ENCODE data around the gene HLCS. TPM values are rescaled to one million over a fixed set of nuclear protein-coding genes. Genes with fewer than 3 reads are reported as not detected.

The HLCS gene
- total RNA-seq, 1 donor from 2014 or later: 42.6 TPM

DNA sequence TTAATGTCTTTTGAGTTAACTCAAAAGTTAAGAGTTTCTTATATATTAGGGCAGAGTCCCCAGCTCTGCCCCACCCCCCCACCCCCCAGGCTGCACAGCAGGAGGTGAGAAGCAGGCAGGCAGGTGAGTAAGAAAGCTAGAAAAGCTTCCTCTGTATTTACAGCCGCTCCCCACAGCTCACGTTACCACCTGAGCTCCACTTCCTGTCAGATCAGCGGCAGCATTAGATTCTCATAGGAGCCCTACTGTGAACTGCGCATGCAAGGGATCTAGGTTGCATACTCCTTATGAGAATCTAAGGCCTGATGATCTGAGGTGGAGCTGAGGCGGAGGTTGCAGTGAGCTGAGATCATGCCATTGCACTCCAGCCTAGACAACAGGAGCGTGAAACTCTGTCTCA is 185.6 kb downstream of the HLCS start:
- DNase-seq (ENCODE audit: low read depth): no peak

DNA sequence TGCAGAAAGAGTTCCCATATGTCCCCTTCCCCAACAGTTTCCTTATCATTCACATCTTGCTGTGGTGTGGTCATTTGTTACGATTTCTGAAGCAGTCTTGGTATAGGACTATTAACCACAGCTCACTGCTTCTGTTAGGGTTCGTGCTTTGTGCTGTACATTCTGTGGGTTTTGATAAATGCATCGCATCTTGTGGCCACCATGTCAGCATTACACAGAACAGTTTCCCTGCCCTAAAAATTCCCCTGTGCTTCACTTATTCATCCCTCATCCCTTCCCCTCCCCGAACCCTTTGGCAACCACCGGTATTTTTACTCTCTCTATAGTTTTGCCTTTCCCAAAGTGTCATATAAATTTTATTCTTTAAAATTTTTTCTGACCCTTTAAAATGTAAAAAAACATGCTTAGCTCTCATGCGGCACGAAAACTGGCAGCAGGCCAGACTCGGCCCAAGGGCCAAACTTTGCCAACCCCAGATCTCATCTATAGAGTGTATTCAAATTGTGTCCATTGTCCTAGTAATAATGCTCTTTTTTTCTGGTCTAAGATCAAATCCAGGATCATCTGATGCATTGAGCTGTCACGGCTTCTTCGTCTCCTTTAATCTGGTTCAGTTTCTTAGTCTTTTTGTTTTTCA is 189.4 kb downstream of the HLCS start:
- DNase-seq (ENCODE audit: low read depth): no peak

DNA sequence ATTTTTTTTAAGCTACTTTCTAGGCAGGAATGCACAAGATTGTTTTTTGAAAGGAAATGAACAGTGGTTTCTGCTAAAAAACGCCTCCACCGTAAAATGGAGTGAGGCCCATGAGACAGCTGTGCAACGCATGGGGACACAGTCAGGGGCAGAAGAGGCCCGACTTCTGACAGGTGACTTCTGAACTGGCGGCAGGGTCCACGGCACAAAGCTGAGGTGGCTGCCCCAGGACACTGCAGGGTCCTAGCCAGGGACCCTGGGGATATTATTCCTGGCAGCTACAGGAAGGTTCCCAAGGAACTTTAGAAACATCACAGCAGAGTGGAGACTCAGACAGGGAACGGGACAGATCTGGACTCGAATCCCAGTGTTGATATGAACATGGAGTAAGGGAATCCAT is 192.5 kb downstream of the HLCS start:
- DNase-seq (ENCODE audit: low read depth): no peak

DNA sequence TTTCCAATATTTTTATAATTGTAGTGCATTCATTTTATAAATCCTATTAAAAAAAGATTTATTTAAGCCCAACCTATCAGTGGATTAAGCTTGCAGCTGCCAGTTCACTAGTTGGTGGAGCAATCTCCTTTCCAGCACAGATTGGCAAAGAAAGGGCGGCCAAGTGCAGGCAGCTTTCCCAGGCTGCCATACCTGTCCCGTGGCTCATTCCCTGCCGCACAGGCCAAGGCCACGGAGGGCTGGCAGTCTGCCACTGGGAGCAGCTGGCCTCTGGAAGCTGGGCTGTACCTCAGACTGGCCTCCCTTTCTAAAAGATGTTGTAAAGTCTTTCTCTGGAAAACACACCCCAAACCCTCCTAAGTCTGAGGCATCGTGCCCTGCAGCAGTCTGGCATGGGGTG is 193.4 kb downstream of the HLCS start:
- peak; percentile 74 for DNase-seq (ENCODE audit: low read depth)

DNA sequence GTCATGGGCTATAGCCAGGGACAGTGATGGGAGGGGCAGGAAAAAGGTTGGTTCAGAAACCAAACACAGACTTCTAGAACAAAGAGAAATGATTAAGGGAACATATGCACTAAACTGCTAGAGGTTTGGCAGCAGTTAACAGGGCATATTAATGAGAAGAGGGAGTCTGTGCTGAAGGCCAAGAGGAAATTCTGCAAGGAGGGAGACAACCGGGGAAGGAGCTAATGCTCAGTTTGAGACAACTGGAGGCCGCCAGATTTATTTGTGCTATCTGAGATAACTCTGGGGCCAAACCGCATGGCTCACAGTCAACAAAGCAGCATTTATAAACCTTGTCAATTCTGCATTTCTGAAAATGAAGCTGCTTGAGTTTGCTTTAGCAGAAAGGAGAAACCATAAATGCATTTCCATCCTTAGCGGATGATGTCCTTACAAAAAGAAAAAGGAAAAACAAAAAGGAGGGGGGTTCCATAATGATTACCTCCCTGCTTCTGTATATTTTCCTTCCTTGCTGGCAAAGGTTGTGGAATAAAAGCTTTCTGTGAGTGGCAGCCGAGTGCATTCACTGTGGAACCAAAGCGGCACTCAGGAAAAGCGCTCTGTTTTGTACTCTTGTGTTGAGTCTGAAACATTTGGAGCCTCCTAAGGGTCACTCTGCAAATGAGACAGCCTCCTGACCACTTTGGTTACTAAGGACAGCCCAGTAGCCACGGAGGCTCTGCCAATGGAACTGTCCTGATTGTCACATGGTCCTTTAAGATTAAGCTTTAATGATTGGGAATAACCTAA is 197.2 kb downstream of the HLCS start:
- DNase-seq (ENCODE audit: low read depth): no peak

DNA sequence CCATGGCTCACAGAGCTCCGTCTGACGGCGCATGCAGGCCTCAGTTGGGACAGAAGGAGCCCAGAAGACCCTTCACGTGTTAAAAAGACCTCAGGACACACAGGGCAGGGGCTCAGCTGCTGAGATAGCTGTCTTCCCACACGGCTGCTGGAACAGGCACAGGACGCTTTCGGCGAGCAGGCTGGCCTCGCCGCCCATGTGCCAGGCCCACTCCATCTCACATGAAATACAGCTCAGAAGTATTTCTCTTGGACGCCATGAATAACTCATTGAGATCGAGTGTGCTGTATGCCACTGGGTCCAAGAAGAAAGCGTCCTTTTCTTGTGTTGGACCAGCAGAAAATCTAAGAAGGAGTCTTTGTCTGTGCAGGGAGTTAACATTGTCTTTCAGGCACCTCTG is 198.0 kb downstream of the HLCS start:
- DNase-seq (ENCODE audit: low read depth): no peak

DNA sequence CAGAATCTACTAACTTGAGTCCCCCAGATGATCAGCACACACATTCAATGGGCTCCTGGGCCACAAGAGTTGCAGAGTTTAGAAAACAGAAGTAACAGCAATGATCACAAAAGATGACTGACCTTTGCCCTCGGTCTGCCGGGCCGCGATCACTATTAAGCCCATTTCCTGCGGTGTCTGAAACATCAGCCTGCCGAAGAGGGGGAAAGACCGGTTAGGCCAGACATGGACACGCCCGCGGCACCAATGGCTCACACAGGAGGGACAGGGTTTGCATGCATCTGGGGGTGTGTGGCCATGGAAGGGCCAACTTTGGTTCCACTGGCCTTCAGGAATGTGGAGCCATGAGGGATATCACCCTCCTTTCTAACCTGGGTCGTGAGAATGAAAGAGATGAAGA is 199.4 kb downstream of the HLCS start:
- DNase-seq (ENCODE audit: low read depth): no peak

DNA sequence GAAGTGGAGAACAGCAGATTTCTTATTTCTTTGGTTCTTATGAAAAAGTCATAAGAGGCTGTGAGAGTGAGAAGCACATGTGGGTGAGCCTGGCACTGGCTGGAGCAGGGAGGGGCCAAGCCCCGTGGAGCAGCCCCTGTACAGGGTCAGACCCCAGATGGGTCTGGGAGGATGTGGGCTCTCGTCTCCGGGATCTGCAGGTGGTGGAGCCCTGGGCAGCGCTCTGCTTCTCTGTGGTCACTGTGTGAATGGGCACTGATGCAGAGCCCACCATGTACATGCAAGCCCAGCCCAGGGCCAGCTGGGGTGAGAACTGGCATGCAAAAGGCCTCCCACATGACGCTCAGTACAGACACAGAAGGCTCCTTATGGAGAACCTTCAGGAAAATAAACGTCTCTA is 200.0 kb downstream of the HLCS start:
- DNase-seq (ENCODE audit: low read depth): no peak

DNA sequence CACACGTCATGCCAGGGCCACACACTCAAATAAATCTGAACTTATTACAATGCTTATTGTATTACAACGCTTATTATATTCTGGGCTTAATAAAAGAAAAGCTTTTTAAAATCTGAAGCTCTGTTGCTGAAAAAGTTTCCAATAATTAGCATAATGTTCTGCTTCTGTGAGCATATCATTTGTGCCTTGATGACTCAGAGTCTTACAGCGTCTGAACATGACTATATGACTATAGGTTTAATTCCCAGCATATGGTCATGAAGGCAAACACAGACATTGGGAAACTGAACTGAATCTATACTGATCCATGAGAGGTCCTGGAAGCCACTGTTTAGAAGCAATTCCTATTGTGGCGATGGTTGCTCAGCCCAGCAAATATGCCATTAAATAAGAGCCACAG is 201.2 kb downstream of the HLCS start:
- no peak for DNase-seq (ENCODE audit: low read depth)

DNA sequence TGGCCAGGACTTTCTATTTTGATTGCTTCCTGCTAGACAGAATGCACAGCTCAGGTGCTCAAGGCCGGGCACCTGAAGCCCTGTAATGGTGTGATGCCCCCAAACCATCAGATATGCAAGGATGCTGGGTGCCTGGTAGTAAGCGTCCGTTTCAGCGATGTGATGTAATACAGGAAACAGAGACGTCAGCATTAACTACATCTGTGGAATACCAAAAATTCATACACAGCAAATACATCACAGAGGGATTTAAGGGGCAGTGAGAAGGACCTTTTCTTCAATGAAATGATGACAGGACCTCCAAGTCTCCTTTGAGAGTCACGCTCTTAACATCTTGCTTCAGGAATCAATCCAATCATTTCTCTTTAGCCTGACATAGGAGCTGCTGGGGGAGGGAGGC is 203.2 kb downstream of the HLCS start:
- DNase-seq (ENCODE audit: low read depth): no peak

DNA sequence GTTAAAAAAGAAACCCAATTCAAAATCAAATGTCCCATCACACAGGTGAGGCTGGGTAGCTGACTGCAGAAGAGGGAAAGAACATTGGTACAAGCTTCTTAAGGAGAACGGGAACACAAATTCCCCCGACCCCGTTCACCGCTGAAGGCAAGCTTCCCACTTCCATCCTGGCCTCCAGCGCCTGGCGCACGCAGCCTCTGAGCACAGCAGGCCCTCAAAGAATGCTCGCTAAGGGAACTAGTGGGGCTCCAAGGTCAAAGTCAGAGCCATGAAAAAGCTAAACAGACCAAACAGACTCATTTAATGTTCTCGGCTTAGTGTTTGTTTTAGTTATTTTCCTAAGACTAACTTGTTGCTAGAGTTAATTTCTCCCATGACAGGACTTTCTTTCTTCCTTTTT is 203.8 kb downstream of the HLCS start:
- DNase-seq (ENCODE audit: low read depth): no peak

DNA sequence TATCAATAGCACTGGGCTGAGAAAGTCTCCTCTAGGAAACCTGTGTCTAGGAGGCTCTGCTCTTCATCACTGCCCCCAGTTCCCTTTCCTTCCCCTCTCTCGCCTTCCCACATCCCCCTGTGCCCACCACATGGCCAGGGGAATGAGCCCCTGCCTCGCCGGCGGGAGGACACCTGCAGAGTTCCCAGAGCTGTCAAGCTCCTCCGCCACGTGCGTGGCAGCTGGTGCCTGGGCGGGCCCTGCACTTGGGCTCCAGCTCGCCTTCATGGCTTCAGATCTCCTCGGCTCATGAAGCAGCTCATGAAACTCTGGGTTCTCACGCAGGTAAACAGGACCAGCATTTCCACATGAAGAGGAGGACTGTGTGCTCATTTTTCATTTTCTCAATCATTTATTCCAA is 204.8 kb downstream of the HLCS start:
- DNase-seq (ENCODE audit: low read depth): no peak

DNA sequence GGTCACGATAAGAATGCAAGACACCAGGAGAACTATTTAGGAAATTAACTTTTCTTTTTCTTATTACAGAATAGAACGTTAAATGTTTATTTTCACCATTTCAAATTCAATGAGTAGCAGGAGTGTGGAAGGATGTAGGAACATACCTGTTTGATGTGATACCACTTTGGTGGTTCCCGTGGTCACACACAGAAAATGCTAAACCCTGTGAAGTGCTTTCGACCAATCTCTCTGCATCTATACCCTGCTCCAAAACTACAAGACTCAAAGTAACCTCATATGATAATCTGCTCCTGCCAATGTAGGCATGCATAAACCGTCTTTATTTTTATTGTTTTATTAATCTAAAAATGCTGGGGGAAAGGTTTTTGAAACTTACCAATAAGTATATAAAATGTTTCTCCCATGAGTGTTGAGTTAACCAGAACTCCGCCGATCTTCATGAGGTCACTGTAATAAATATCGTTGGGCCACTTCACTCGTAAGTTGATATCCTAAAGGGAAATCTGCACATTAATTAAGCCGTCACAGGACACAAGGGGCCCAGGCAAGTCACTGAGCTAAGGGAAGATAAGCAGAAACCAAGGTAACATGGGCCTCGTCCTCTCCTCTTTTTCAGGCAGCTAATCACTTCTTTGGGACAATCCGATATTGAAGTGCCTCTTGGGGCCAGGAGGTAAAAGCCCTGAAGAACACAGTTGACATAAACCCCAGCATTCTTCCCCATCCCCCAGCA is 207.0 kb downstream of the HLCS start:
- DNase-seq (ENCODE audit: low read depth): no peak

DNA sequence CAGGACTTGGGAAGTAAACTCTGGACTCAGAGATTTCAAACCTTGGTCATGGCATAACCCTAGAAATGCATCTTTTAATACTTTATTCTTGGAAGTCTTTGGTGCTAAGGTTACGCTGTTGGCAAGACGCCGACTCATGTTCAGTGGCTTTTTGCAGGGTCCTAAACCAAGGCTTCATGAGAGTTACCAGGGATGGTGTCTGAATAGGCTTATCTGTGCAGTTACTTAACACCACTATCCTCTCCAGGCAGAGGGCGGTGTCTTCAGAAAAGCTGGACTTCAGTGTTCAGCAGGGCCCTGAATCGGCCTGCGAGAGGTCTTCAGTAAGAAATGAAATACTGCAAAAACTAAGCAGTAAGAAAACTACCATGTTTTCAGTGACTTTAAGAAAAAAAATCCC is 209.3 kb downstream of the HLCS start:
- DNase-seq (ENCODE audit: low read depth): no peak

DNA sequence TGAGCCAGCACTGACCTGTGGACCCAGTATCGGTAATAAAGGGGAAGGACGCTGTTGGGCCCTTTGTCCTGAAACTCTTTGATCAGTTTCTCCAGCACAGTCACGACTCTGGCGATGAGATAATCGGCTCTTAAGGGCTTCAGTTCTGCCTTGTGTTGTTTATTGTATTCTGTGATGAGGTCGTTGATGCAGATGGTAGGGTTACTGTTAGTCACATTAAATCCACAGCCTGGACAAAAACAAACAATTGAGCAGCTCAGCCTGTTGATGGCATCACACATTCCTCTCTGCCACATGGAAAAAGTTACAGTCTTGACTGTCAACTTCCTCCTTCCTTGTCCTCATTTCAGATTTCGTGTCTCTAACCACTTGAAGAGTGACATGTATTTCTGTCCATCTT is 209.9 kb downstream of the HLCS start:
- peak; percentile 55 for DNase-seq (ENCODE audit: low read depth)

DNA sequence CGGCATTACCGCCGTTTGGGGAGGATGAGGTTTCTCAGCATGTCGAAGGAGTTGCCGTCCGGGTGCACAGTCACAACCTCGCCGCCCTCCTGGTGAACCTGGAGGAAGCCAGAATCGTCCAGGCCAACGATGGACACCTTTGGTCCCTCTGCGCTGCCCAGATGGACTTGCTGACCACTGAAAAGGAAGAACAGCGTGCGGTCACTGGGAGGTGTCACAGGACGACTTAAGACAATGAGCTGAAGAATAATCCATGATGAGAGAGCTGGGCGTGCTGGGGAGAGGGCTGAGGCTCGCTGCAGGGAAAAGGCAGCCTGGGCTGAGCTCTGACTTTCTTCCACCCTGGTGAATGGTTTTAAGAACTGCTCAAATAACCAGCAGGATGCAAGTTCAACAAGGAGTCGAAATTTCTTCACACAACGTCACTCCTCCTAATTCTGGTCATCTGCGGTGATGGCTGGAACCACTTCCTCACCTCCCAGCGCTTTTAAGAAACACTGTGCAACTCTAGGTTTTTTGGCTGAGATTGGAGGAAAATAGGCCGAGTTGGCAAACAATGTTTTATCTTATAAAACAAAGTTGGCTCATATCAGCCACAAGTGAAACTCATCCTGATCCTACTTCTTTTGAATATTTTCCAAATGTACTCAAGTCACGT is 212.1 kb downstream of the HLCS start:
- DNase-seq (ENCODE audit: low read depth): no peak

DNA sequence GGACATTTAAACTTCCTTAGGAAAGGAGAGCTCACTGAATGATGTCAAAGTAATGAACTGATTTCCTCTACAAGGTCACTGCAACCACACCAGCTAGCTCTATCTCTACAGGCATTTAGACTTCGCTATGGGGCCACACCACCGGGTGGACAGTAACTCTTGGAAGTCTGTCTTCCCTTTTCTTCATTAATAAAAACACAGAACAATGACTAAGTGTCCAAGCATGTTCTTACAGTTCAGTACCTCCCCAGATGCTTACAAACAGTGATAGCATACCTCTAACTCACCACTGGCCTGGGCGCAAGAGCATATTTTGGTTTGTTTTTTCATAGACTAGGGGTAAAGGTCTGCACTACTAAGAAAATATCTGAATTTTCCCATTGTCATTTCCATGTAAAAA is 212.9 kb downstream of the HLCS start:
- DNase-seq (ENCODE audit: low read depth): peak; percentile 78

DNA sequence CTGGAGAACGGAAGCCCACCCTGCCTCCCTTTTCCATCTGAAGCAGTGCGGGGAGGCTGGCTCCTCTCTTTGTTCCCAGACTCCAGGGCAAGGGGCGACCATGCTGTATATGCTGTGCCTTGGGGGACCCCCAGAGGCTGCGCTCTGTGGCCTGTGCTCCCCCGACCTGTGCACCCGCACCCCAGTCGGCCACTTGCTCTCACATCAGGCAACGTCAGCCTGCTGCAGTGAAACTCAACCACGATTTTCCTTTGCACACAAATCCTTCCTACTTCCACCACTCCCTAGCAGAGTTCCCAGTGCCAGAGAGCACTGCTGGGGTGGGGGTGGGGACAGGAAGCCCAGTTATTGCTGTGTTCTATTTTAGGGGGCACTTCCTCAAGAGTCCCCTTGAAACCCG is 215.1 kb downstream of the HLCS start:
- DNase-seq (ENCODE audit: low read depth): no peak

DNA sequence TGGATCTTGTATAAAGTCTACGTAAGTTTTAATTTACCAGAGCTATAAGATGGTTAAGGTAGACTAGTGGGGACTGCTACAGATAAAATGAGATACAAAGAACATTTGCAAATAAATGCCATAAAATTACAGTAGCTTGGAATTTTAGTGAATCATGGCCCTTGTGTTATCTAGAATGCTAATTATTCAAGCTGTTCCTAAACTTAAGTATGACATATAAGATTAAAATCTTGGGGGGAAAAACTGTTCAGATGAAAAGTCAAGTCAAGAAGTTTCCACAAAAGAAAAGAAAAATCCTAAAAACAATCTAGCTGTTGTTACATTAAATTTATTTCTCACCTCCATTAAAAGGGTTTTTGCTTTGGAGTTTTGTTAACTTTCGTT is 215.9 kb downstream of the HLCS start:
- no peak for DNase-seq (ENCODE audit: low read depth)

DNA sequence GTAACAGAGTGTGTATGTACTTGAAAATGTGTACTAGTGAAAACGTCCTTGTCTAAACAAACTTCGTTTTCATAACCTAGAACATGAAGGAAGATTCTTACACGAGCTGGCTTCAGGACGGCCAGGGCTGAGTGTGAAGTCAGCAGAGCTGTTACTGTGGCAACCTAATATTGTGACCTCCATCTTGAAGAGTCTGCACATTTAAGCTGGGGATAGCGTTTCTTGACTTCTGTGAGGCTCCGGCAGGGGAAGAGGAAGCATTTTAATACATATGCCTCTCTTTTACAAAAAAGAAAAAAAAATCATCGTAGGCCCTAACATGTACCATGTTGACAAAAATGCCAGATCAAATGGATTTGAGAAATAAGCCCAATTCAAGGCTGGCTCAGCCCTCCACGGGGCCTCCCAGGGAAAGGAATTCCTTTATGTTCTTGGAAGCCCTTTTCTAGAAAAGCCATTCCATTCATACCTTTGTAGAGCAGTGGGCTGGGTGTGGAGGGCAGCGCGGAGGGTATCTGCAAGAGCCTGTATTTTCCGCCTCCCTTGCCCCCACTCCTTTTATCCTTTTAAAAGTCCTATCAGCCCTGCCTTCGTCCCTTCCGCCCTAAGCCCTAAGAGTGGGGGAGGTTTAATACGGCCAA is 216.4 kb downstream of the HLCS start:
- peak; percentile 53 for DNase-seq (ENCODE audit: low read depth)

DNA sequence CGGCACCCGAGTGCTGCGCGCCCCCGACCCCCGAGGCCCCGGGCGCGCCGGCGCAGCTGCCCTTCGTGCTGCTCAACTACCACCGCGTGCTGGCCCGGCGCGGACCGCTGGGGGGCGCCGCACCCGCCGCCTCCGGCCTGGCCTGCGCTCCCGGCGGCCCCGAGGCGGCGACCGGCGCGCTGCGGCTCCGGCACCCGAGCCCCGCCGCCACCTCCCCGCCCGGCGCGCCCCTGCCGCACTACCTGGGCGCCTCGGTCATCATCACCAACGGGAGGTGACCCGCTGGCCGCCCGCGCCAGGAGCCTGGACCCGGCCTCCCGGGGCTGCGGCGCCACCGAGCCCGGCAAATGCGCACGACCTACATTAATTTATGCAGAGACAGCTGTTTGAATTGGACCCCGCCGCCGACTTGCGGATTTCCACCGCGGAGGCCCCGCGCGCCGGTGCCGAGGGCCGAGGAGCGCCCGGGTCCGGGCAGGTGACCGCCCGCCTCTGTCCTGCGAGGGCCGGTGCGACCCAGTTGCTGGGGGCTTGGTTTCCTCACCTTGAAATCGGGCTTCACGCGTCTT is 218.6 kb downstream of the HLCS start:
- no peak for DNase-seq (ENCODE audit: low read depth)
